DOHH2 (cell line): Measurements from ENCODE around the gene SH2D2A.

Experiments
- H3F3A ChIP-seq: fragments of 200-600 bp; sonication (generic), shearing (Covaris generic); 2 replicates; pipeline ENCODE4 v1.6.0; 2016; ENCODE audit warnings: antibody characterized with exemption, mild to moderate bottlenecking; ENCODE audit not compliant: control insufficient read depth, insufficient read depth
- H3K27ac ChIP-seq: fragments of 200-600 bp; sonication (generic); 2 replicates; pipeline ENCODE4 v1.5.1; 2014; ENCODE audit warnings: low read depth, mild to moderate bottlenecking, low read length, moderate library complexity
- H3K27me3 ChIP-seq: fragments of 200-600 bp; sonication (generic); 2 replicates; pipeline ENCODE4 v1.6.1; 2014; ENCODE audit warnings: mild to moderate bottlenecking, low read length, mixed read lengths; ENCODE audit not compliant: control insufficient read depth
- H3K36me3 ChIP-seq: fragments of 200-600 bp; sonication (generic); 2 replicates; pipeline ENCODE4 v1.6.1; 2014; ENCODE audit warnings: mild to moderate bottlenecking, low read length, moderate library complexity, mixed read lengths; ENCODE audit not compliant: control insufficient read depth
- H3K4me1 ChIP-seq: fragments of 200-600 bp; sonication (generic); 2 replicates; pipeline ENCODE4 v1.6.1; 2014; ENCODE audit warnings: mild to moderate bottlenecking, low read length, mixed read lengths; ENCODE audit not compliant: control insufficient read depth
- H3K4me2 ChIP-seq: fragments of 200-600 bp; sonication (generic); 2 replicates; pipeline ENCODE4 v1.6.0; 2014; ENCODE audit warnings: mild to moderate bottlenecking, low read length, moderate library complexity
- H3K4me3 ChIP-seq: fragments of 200-600 bp; sonication (generic); 2 replicates; pipeline ENCODE4 v1.5.1; 2014; ENCODE audit warnings: mild to moderate bottlenecking, low read length, mixed read lengths
- H3K79me2 ChIP-seq: fragments of 200-600 bp; sonication (generic); 2 replicates; pipeline ENCODE4 v1.6.1; 2014; ENCODE audit warnings: mild to moderate bottlenecking, low read length, mixed read lengths; ENCODE audit not compliant: control insufficient read depth
- H3K9me2 ChIP-seq: fragments of 200-600 bp; sonication (generic); replicated peaks from 2 replicates; pipeline ENCODE4 v1.6.1; 2014; ENCODE audit warnings: mild to moderate bottlenecking, low read length, mixed read lengths; ENCODE audit not compliant: control insufficient read depth
- H3K9me3 ChIP-seq: fragments of 200-600 bp; sonication (generic); 2 replicates; pipeline ENCODE4 v1.6.1; 2014; ENCODE audit warnings: antibody characterized with exemption, low read length, mixed read lengths; ENCODE audit not compliant: control insufficient read depth, insufficient read depth
- H4K20me1 ChIP-seq: fragments of 200-600 bp; sonication (generic); 2 replicates; pipeline ENCODE4 v1.6.0; 2014; ENCODE audit warnings: low read depth, mild to moderate bottlenecking, antibody characterized with exemption, low read length, moderate library complexity; ENCODE audit not compliant: control insufficient read depth, insufficient read depth
- CTCF ChIP-seq: fragments of 200-600 bp; sonication (generic); IDR thresholded peaks from one replicate; pipeline ENCODE4 v1.5.1; 2014; ENCODE audit warnings: antibody characterized with exemption, mild to moderate bottlenecking, low read depth, low read length; ENCODE audit not compliant: poor library complexity, severe bottlenecking
- EZH2phosphoT487 ChIP-seq: fragments of 200-600 bp; sonication (generic); IDR thresholded peaks from 2 replicates; pipeline ENCODE4 v1.6.1; 2017; ENCODE audit warnings: borderline replicate concordance, mild to moderate bottlenecking, antibody characterized with exemption, low read length, moderate library complexity, mixed read lengths

SH2D2A gene

GRCh38 chr1:156807627-156808026 is 9.0 kb downstream of the SH2D2A start:
- Histone ChIP-seq H3K27me3 (no peaks in the 10 kb centered on the region), H3K79me2 (no peaks in the 10 kb centered on the region), H3K4me3 (no peak overlapping the region), H3K9me2 (no peaks in the 10 kb centered on the region), H3K9me3 (no peaks in the 10 kb centered on the region), H3K4me1 (peaks cover 10% of the 10 kb centered on the region), H3K27ac (no peak overlapping the region), H3K4me2 (no peak overlapping the region), H3K36me3 (no peaks in the 10 kb centered on the region), H4K20me1 (no peaks in the 10 kb centered on the region), H3F3A (no peaks in the 10 kb centered on the region)
- no peak for TF ChIP-seq CTCF
- TF ChIP-seq EZH2phosphoT487: no peak

- no peak overlapping the region for H3K4me2 ChIP-seq
- H4K20me1 ChIP-seq: no peaks in the 10 kb centered on the region
- no peaks in the 10 kb centered on the region for H3F3A ChIP-seq
- no peaks in the 10 kb centered on the region for H3K9me3 ChIP-seq
- no peaks in the 10 kb centered on the region for H3K9me2 ChIP-seq
- no peaks in the 10 kb centered on the region for H3K36me3 ChIP-seq
- H3K79me2 ChIP-seq: no peaks in the 10 kb centered on the region
- no peak overlapping the region for H3K27ac ChIP-seq
- H3K4me1 ChIP-seq: peaks cover 10% of the 10 kb centered on the region
- H3K27me3 ChIP-seq: no peaks in the 10 kb centered on the region
- TF ChIP-seq EZH2phosphoT487: no peak
- TF ChIP-seq CTCF: no peak
- no peak overlapping the region for H3K4me3 ChIP-seq
Measured at GRCh38 chr1:156806512-156807440, 9.9 kb downstream of the SH2D2A start.

GRCh38 chr1:156805766-156806511 is 10.7 kb downstream of the SH2D2A start:
- Histone ChIP-seq H3K79me2 (no peaks in the 10 kb centered on the region), H3K36me3 (peaks cover 8% of the 10 kb centered on the region; the same call in 1 of the 2 replicates), H3K27ac (no peak overlapping the region), H4K20me1 (no peaks in the 10 kb centered on the region), H3K9me3 (no peaks in the 10 kb centered on the region), H3F3A (no peaks in the 10 kb centered on the region), H3K4me1 (peaks cover 10% of the 10 kb centered on the region), H3K9me2 (no peaks in the 10 kb centered on the region), H3K27me3 (no peaks in the 10 kb centered on the region), H3K4me3 (no peak overlapping the region), H3K4me2 (no peak overlapping the region)
- no peak for TF ChIP-seq CTCF
- no peak for TF ChIP-seq EZH2phosphoT487
